Measurements from ENCODE around the gene TRIM16. TPM values are rescaled to one million over a fixed set of nuclear protein-coding genes. Genes with fewer than 3 reads are reported as not detected.
A peak's percentile ranks its signal among the peaks of the same experiment; 100 is the strongest.
"Not testable (repeated sequence)": the region's sequence is repeated elsewhere in the genome, so short reads cannot be mapped to it uniquely, and the experiment has no call there.

The TRIM16 gene
- total RNA-seq, result 1 to 10 TPM; 6.8 to 8.6 TPM
- 1 to 10 TPM; 1.3 to 4.8 (median 2.6) TPM for polyA plus RNA-seq
- 7.8 to 11.3 (median 9.4) reads per million in 6 experiments for total RNA-seq

DNA sequence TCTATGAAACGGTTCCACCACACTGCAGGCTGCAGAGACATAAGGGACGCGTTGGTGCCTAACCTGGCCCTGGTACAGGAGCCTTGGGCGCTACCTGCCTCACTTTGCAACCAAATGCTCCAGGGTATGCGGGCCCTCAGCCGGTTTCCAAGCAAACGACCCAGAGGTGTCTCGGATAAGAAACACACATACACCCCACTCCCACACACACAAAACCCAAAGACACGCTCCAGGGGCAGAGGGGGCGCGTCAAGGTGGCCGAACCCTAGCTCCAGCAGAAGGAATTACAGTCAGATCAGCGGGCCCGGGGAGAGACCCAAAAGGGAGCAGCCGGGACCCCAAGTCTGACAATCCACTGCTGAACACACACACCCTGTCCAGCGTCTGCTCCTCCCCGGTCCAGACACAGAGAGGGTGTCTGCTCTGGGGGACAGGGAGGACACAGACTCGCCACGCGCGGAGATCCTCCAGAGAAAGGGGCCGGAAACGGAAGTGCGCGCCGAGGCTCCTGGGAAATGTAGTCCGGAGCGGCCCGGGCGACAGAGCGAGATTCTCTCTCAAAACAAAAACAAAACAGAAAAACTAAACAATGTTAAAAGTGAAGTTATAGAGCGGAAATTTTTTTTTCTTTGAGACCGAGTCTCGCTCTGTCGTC, at the start of gene TRIM16:
Gene TRIM16 (minus strand): TSS at position 488 of the 655 bp plus-strand sequence. CDS start 32,702 bp downstream, outside the sequence.
- POLR2A ChIA-PET, H3K27me3 Mint-ChIP-seq, H3K36me3 Mint-ChIP-seq, H3K9me3 Mint-ChIP-seq: not testable (repeated sequence)
- H3K27ac Mint-ChIP-seq, result peak within 1 kb of the TSS; percentile 74 to 96 (median 89)
- DNase-seq, result peak; percentile 67 to 87 (median 79)
- H3K4me3 Mint-ChIP-seq, result peak within 1 kb of the TSS; percentile 90 to 97 (median 95)
- H3K4me1 Mint-ChIP-seq, result peaks cover 12 to 25% (median 12%) of the 10 kb centered on the region in 4 donors
- ATAC-seq, result peak; percentile 98 to 99

DNA sequence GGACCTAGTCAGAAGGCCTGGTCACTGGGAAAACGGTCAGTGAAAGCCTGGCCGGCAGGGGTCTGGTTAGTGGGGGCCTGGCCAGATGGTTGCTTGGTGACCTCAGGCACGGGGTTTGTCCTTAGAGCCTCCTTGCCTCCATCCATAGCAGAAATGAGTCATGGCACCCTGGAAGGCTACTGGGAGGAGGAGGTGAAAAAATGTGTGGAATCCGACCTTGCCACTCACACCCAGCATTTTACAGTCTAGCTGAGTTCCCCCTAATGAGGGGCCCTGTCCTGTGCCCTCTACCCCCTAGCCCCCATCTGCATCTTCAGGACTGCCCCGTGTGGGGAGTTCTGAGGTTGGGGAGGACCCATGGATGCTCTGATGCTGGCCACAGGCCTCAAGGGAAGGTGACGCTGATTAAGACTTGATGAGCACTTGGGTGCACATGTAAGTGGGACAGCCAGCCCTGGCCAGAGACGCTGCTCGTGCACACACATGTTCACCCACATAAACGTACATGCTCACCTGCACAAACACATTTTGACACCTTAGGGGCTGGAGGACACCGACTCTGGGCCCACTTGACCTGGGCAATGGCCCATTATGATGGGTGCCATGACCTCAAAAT, 49.2 kb upstream of the TRIM16 start:
- H3K36me3 Mint-ChIP-seq, H3K4me1 Mint-ChIP-seq: not testable (repeated sequence)

DNA sequence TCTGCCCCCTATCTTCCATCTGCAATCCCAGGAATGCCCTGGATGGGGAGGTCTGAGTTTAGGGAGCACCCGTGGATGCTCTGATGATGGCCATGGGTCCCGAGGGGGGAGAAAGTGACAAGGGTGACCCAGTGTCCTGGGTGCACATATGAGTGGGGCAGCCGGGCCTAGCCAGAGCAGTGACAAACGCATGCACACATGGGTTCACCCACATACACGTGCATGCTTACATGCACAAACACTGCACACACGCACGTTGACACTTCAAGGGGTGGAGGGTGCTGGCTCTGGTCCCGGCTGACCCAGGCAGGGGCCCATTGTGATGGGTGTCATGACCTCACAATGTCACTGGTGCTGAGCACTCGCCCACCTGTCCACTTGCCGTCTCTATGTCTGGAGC, 47.8 kb upstream of the TRIM16 start, which contains the start of gene TBC1D26:
Gene TBC1D26 (plus strand): TSS at position 384 of the 400 bp plus-strand sequence. CDS start 3,066 bp downstream, outside the sequence.
- ATAC-seq, POLR2A ChIA-PET: not testable (repeated sequence)
- H3K9me3 Mint-ChIP-seq, result peaks cover 0 to 10% (median 0%) of the 10 kb centered on the region in 9 donors

More for the DNA sequence above, 49.2 kb upstream of the TRIM16 start:
- H3K27ac Mint-ChIP-seq, H3K9me3 Mint-ChIP-seq, H3K27me3 Mint-ChIP-seq, POLR2A ChIA-PET, DNase-seq, H3K4me3 Mint-ChIP-seq, ATAC-seq: not testable (repeated sequence)

DNA sequence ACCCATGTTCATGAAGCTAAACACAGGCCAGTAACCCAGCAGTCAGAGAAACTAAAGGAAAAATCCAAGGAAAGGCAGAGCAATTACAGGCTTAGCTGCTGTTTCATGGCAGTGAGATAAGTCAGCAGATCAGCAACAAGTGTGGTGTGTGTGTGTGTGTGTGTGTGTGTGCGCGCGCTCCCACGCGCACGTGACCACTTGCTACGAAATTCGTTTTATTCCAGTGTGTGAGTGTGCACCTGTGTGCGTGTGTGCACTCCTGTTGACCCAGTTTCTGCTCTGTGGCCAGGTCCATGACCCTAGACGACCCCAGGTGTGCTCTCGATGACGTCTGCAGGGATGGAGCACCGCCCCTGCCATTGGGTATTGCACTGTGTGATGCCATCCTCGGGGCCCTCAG, 46.4 kb upstream of the TRIM16 start:
- peaks cover 0 to 16% (median 5%) of the 10 kb centered on the region in 9 donors for H3K9me3 Mint-ChIP-seq
- H3K27me3 Mint-ChIP-seq, H3K4me1 Mint-ChIP-seq, H3K4me3 Mint-ChIP-seq, H3K27ac Mint-ChIP-seq, POLR2A ChIA-PET, DNase-seq, ATAC-seq, H3K36me3 Mint-ChIP-seq: not testable (repeated sequence)

More for the DNA sequence above, 47.8 kb upstream of the TRIM16 start, which contains the start of gene TBC1D26:
- not testable (repeated sequence) for H3K4me1 Mint-ChIP-seq, H3K27me3 Mint-ChIP-seq, DNase-seq, H3K36me3 Mint-ChIP-seq, H3K27ac Mint-ChIP-seq, H3K4me3 Mint-ChIP-seq

DNA sequence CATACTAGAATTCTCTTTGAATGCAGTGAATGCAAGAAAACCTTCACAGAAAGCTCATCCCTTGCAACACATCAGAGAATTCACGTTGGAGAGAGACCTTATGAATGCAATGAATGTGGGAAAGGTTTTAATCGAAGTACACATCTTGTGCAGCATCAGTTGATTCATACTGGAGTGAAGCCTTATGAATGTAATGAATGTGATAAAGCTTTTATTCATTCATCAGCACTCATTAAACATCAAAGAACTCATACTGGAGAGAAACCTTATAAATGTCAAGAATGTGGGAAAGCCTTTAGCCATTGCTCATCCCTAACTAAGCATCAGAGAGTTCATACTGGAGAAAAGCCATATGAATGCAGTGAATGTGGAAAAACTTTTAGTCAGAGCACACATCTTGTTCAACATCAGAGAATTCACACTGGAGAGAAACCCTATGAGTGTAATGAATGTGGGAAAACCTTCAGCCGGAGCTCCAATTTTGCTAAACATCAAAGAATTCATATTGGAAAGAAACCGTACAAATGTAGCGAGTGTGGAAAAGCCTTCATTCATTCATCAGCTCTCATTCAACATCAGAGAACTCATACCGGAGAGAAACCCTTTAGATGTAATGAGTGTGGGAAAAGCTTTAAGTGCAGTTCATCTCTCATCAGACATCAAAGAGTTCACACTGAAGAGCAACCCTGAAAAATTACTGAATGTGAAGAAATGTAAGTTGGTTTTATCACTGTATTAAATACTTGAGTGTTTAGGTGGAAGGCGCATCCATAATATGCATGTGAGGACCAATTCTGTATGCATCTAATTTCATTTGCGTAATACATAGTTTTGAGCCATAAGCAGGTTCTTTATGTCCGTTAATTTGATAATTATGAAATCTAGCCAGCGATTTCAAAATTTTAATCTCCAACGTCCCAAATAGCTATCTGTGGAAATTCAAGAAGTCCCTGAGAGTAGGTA, 32.8 kb upstream of the TRIM16 start:
- H3K4me3 Mint-ChIP-seq, H3K27me3 Mint-ChIP-seq, H3K27ac Mint-ChIP-seq, H3K4me1 Mint-ChIP-seq, DNase-seq, ATAC-seq, POLR2A ChIA-PET: not testable (repeated sequence)
- Mint-ChIP-seq H3K9me3 (peaks cover 8 to 74% (median 19%) of the 10 kb centered on the region in 9 donors), H3K36me3 (peaks cover 26 to 53% (median 29%) of the 10 kb centered on the region in 3 donors)

DNA sequence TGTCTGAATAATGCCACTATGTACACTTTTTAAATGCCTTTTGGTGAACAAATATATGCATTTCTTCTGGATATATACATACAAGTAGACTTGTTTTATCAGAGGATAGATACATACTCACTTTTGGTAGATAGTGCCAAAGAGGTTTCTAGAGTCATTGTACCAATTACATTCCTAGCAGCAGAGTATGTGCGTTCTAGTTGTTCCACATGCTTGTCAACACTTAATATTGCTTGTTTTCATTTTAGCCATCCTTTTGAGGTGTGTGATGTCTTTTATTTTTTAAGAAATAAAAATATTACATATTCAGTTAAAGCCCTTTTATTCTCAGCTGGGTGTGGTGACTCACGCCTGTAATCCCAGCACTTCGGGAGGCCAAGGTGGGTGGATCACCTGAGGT, 24.8 kb upstream of the TRIM16 start:
- POLR2A ChIA-PET, H3K4me1 Mint-ChIP-seq, H3K4me3 Mint-ChIP-seq, H3K27me3 Mint-ChIP-seq, ATAC-seq, H3K27ac Mint-ChIP-seq, DNase-seq: not testable (repeated sequence)
- Mint-ChIP-seq H3K9me3 (peaks cover 8 to 57% (median 27%) of the 10 kb centered on the region in 9 donors), H3K36me3 (peaks cover 35 to 69% (median 69%) of the 10 kb centered on the region in 3 donors)

DNA sequence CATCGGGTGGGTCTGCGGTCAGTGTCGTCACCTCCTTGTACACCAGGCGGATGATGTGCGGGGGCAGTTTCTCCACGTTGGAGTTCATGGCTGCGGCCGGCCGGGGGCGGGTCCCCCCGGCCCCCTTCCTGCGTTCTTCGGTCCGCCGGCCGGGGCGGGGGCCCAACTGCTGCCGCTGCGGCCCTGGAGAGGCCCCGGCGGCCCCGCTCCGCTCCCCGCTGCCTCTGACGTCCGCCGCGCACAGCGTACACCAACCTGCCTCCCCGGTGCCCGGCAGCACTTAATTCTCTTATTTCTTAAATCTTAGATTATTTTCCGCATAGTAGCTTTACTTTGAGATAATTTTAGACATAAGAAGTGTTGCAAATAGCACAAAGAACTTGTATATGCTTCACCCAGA, 20.7 kb upstream of the TRIM16 start:
- POLR2A ChIA-PET, H3K4me3 Mint-ChIP-seq, H3K4me1 Mint-ChIP-seq, H3K27ac Mint-ChIP-seq, ATAC-seq, DNase-seq, H3K27me3 Mint-ChIP-seq: not testable (repeated sequence)
- Mint-ChIP-seq H3K36me3 (peaks cover 28 to 61% (median 48%) of the 10 kb centered on the region in 3 donors), H3K9me3 (peaks cover 0 to 35% (median 21%) of the 10 kb centered on the region in 9 donors)

DNA sequence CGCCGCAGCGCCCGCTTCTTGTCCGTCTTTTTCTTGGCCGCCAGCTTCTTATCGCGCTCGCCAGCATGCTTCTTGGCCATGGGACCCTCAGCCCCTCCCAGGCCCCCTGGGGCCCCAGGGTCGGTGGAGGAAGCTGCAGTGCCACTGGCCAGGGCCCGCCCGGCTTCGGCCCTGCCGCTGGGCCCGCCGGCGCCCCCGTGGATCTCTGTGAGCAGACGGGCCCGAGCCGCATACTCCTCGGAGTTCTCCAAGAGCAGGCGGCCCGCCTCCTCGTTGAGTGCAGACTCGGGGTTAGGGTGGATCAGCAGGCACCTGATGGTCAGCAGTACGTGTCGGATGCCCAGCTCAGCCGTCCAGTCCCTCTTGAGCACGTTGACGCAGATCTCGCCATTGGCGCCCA, 20.1 kb upstream of the TRIM16 start:
- H3K27ac Mint-ChIP-seq, H3K4me1 Mint-ChIP-seq, DNase-seq, POLR2A ChIA-PET, H3K27me3 Mint-ChIP-seq, H3K4me3 Mint-ChIP-seq, ATAC-seq: not testable (repeated sequence)
- Mint-ChIP-seq H3K36me3 (peaks cover 22 to 56% (median 42%) of the 10 kb centered on the region in 3 donors), H3K9me3 (peaks cover 0 to 30% (median 17%) of the 10 kb centered on the region in 9 donors)

DNA sequence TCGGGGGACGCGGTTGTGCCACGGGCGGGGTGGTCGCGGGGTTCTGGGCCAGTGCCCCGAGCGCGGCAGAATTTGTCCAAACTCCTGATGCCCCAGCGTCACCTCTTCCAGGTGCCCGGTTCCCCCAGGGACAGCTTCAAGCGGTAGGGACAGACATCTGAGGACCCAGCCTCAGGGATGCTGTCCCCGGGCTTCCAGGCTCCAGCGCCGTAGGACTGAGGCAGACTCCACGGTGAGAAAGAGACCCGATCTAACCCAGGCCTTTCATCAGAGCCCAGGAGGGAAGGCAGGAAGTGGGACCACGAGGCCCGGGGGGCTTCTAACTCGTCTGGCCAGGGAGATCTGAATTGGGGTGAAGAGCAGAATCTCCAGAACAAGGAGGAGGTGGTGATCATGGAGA, 15.8 kb upstream of the TRIM16 start:
- Mint-ChIP-seq H3K27ac (peak overlapping the region; percentile 94 to 98 (median 96)), H3K4me3 (peak overlapping the region; percentile 92 to 100 (median 98)), H3K36me3 (peaks cover 0 to 18% (median 9%) of the 10 kb centered on the region in 3 donors), H3K4me1 (peaks cover 6 to 15% (median 11%) of the 10 kb centered on the region in 4 donors)
- POLR2A ChIA-PET, H3K9me3 Mint-ChIP-seq, DNase-seq, H3K27me3 Mint-ChIP-seq: not testable (repeated sequence)
- peak; percentile 12 to 18 for ATAC-seq

DNA sequence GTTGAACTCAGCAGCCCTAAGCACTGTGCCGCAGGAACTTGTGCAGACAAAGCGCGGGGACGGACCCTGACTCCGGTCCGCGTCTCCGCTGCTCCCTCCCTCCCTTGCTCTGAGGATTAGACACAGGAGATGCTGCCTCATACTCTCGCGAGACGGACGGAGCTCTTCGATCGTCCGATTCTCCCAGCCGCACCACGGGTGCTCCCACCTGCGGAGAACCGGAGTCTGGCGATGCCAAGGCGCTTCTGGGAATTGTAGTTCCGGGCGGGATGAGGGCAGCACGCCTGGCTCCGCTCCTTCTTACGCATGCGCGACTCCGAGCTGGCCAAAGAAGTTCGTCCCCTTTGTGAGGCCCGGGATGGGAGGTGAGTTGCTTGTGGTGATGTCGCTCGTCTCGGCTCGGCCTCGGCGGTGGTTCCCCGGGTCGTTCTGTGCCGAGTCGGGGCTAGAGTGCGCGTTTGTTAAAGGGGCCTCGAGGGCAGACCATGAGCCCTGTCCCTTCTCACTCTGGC, 15.4 kb upstream of the TRIM16 start, which contains the start of gene ZNF286A:
Gene ZNF286A (plus strand): TSS at position 340 of the 512 bp plus-strand sequence. CDS start 578 bp downstream, outside the sequence.
- ATAC-seq (peak; percentile 94 to 95), DNase-seq (peak; percentile 77 to 96 (median 89))
- H3K27ac Mint-ChIP-seq, result peak within 1 kb of the TSS; percentile 94 to 98 (median 96)
- peaks cover 6 to 15% (median 11%) of the 10 kb centered on the region in 4 donors for H3K4me1 Mint-ChIP-seq
- not testable (repeated sequence) for H3K27me3 Mint-ChIP-seq, H3K9me3 Mint-ChIP-seq
- POLR2A ChIA-PET, result interaction anchor here (0.6 kb wide), 1 partner anchor 21 kb away, joined by 3 read pairs; no protein-coding TSS in a partner anchor
- H3K4me3 Mint-ChIP-seq, result peak within 1 kb of the TSS; percentile 92 to 100 (median 98)
- H3K36me3 Mint-ChIP-seq, result peaks cover 0 to 17% (median 8%) of the 10 kb centered on the region in 3 donors

DNA sequence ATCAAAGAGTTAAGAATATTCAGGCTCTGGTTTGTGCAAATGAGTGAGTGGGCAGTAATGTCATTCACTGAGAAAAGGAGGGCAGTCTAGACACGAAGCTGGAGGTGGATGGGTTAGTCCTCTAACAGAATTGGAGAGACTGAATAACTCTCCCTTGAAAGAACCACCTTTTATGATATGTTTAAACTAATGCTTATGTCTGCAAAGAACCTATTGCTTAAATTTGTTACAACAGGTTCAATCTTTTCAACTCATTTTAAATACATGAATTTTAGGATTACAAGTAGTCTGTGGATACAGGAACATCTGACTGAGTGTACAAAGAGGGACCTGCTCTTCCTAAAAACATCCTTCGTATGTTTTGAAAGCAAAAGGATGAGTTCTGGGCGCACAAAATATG, 14.9 kb upstream of the TRIM16 start:
- Mint-ChIP-seq H3K36me3 (peaks cover 0 to 17% (median 8%) of the 10 kb centered on the region in 3 donors), H3K4me1 (peaks cover 6 to 15% (median 11%) of the 10 kb centered on the region in 4 donors), H3K4me3 (peak overlapping the region; percentile 92 to 100 (median 98)), H3K27ac (peak overlapping the region; percentile 94 to 98 (median 96))
- ATAC-seq, DNase-seq, H3K9me3 Mint-ChIP-seq, H3K27me3 Mint-ChIP-seq: not testable (repeated sequence)
- POLR2A ChIA-PET, result interaction anchor here (0.6 kb wide), 1 partner anchor 21 kb away, joined by 3 read pairs; no protein-coding TSS in a partner anchor

DNA sequence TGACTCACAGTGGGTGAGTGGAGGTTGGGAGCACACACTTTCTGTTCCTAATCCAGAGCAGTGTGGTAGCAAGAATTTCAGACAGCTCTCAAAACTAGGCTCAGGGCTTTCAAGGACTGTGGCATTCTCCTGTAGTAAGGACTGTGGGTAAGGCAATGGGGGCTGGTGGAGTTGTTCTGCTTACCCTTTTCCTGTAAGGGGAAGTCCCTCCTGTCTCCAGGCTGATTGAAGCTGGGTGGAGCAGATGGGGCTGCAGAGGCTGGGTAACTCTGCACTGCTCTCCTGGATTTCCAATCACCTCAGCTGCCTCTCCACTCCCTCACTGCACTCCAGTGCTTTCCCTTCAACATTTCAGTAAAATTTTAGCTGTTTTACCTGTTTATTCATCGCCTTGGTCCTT, 3.4 kb upstream of the TRIM16 start:
- H3K36me3 Mint-ChIP-seq, H3K4me3 Mint-ChIP-seq, H3K9me3 Mint-ChIP-seq, ATAC-seq, H3K27ac Mint-ChIP-seq, POLR2A ChIA-PET, H3K27me3 Mint-ChIP-seq, DNase-seq: not testable (repeated sequence)
- H3K4me1 Mint-ChIP-seq, result peaks cover 10 to 20% (median 12%) of the 10 kb centered on the region in 4 donors
